HG03520 (cell line): ENCODE results near the gene SMAD7.

Source experiments
- ATAC-seq: cut with Tn5 transposase; IDR thresholded peaks from one replicate; pipeline ENCODE4 v1.9.1; 2021; ENCODE audit warnings: mild to moderate bottlenecking, moderate library complexity; ENCODE audit not compliant: unreplicated experiment

Gene SMAD7

GRCh38 chr18:48961547-48961946 lies 10.8 kb upstream of the SMAD7 start:
- no peak for ATAC-seq

DNA sequence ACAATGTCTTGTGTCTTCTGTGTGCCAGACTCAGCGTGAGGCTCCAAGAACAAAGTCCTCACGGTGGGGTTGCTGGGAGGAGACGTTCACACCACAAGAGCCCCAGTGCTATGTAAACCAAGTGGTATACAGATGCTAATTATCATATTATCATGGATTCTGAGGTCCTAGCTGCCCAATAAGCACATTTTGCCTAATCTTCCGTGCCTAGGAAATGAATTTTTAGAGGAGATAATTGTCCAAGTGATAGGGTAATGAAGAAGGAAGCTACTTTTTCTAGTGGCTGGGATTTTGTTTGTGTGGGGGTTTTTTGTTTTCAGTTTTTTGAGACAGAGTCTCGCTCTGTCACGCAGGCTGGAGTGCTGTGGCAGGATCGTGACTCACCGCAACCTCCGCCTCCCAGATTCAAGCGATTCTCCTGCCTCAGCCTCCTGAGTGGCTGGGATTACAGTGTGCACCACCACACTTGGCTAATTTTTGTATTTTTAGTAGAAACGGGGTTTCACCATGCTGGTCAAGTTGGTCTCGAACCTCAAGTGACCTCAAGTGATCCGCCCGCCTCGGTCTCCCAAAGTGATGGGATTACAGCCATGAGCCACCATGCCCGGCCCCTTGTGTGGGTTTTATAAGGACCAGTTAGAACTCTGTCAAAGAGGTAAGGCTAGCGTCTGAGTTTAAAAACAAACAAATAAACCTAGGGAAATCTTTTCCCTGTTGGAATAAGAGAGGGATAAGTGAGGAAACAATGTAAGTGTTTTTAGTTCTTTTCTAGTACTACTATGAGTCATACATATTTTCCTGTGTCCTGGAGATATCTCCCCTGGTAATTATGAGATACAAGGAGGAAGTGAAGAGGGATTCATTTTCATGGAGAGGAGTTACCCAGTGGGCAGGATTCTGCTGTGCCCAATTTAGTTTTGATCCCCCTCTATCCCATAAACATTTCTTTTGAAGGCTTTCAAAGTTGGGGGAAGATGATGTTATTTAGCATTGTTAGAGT lies 9.5 kb upstream of the SMAD7 start:
- no peak for ATAC-seq

GRCh38 chr18:48959551-48959920 lies 8.8 kb upstream of the SMAD7 start:
- ATAC-seq = no peak

DNA sequence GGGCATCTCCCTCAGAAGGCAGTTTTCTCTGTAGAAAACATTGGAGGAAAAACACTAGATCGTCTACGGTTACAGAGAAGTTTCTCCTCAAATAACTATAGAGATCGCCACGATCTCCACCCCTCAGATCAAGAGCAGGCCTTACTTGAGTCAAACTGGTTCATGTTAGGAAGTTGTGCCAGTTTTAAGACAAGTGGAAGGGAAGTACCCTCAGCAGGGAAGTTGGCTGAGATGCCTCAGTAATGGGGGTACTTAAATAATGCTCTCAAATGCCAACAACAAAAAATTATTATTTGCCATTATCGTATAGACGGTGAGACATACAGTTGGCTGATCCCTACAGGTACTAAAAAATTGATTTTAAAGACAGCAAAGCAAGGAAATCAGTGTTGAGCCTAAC lies 8.2 kb upstream of the SMAD7 start:
- no peak for ATAC-seq

DNA sequence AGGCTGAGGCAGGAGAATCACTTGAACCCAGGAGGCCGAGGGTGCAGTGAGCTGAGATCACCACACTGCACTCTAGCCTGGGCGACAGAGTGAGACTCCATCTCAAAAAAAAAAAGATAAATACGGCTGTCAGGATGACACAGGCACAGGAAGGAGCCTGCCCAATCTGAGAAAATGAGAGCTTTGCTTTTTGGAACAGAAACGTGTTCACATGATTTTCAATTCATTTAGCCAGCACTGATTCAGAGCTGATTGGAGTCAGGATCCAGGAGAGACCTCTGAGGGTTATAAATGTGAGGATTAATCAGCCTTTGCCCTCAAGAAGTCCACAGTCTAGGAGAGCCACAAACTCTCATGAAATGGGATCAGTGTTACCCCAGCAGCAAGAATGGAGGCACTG lies 6.9 kb upstream of the SMAD7 start:
- no peak for ATAC-seq

DNA sequence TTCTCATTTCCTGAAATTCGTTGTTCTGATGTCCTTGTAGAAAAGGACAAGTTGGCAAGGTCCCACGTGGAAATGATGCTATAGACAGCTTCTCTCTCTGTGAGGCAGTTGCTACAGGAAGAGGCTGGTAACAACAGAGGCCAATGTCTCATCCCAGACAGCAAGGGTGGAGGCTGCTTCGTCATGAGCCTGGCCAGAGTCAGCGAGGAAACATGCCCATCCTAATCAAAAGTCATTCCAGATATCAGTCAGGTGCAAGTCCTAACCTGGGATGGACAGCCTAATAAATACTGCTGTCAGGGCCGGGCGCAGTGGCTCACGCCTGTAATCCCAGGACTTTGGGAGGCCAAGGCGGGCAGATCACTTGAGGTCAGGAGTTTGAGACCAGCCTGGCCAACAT lies 6.4 kb upstream of the SMAD7 start:
- ATAC-seq = no peak

DNA sequence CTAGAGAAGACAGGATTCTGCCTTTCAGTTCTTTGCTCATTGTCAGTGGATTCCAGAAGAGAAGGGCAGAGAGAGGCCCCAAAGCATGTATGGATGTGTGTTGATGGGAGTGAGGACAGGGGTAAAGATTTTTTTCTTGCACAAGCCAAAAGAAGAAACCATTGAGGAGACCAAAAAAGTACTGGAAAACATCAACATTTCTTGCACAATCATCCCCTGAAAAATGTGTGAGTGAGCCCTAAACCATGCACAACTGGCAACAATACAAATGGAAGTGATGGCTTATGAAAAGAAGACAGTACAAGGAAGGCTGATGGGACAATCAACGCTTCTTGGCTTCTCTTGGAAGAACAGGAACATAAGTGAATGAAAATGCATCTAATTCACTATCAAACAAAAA lies 5.6 kb upstream of the SMAD7 start:
- no peak for ATAC-seq

GRCh38 chr18:48955830-48956261 lies 5.1 kb upstream of the SMAD7 start:
- ATAC-seq = no peak

- no peak for ATAC-seq
Observed at GRCh38 chr18:48954886-48955819, 4.4 kb upstream of the SMAD7 start.

DNA sequence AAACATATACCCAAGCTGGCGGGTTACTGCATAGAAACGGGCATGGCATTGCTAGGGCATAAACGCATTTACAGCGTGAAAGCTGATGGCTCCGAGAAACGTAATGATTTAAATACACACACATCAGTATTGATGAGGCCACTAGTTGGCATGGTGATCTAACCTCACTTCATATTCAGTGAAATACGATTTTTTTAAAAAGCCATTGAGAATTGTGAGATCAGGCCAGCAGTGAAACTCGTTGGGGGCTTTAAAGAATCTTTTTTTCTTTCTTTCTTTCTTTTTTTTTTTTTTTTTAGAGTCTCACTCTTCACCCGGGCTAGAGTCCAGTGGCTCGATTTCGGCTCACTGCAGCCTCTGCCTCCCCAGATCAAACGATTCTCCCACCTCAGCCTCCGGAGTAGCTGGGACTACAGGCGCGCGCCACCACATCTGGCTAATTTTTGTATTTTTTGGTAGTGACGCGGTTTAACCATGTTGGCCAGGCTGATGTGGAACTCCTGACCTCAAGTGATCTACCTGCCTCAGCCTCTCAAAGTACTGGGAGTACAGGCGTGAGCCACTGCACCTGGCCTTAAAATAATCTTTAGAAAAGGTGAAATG lies 2.4 kb upstream of the SMAD7 start:
- no peak for ATAC-seq

DNA sequence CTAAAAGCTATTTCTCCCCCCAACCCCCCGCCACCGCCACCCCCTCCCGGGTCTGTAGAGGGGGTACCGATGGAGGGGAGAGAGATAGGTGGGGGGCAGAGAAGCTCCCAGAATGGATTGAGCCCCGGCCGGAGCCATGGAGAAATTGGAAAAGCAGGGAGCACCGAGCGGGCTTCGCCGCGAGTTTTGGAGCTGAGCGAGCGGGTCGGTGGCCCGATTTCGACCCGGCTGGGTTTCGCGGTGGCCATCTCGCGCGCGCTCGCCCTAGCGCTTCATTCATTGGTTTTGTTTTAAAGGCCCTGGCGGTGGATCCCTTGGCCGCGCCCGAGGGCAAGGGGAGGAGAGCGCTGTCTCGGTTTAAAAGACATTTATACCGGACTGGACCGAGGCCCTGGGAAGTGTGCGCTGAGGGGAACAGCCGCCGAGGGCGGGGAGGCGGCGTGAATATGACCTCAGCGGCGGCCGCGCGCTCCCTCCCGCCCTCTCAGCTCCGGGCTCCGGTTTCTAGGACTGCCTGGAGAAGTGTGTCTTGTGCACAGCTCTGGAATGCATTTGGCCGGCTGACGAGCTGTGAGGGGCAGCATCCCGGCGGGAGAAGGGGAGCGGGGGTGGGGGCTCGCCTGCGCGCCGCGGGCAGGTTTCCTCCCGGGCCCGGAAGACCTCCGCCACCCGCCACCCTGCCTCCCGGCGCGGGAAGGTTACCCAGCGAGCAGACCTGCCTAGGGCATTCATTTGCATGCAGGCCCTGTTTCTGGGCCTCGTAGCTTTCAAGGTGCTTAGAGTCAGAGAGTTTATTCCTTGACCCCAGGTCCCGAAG lies 1.7 kb upstream of the SMAD7 start:
- peak; percentile 18 for ATAC-seq

DNA sequence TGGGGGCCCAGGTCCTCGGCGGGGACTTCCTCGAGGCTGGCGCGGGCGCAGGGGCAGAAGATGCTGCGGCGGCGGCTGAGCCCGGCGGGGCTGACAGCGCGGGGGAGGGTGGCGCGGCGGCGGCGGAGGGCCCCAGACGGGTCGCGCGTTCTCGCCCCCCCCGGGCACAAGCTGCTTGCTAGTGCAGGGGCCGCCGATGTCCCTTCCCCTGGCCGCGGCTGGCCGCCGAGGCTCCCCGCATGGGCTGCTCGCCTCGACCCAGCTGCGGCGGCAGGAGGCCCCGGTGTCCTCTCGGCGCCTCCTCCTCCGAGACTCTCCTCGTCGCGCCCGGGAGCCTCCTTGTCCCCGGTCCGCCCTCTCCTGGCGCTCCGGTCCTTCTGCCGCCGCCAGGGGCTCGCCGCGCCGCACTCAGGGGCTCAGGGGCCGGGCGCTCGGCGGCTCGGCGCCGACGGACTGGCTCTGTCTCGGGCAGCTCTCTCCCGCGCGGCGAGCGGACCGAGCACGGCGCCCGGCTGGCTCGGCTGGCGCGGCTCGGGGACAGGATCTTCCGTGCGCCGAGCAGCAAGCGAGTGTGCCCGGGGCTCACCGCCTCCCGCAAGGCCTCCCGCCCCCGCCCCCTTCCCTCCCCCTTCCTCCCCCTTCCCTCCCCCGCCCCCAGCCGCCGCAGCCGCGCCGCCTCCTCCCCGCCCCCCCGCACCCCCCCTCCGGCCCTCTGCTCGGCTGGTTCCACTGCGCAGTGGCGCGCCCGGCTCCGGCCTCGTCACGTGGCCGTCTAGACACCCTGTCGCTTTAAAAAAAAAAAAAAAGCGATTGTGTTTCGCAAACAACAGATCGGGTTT lies 902 bp upstream of the SMAD7 start:
- ATAC-seq = peak; percentile 36

DNA sequence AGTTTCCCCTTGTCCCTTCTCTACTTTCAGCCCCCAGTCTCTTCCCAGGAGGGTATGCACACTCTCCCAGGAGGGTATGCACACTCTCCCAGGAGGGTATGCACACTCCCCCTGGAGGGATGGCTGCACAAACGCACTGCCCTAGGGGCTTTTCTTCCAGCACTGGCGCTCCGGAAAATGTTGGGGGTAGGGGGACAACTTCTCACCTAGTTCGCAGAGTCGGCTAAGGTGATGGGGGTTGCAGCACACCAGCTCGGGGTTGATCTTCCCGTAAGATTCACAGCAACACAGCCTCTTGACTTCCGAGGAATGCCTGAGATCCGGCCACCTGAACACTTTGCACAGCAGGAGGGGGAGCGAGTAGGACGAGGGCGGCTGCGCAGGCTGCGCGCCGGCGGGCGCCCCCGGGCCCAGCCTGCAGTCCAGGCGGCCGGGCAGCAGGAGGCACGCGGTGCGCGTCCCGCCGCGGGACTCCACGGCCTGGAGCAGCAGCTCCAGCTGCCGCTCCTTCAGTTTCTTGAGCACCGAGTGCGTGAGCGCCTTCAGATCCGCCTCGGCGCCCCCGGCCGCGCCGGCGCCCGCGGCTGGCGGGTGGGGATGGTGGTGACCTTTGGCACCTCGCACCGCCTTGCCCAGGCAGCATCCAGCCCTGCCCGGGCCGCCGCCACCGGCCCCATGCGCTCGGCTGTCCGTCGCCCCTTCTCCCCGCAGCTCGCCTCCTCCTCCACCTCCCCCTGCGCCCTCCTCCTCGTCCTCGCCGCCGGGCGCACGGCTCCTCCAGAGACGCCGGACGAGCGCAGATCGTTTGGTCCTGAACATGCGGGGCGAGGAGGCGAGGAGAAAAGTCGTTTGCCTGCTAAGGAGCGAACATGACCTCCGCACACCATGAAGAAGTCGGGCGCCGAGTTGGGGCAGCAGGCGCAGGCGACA lies 894 bp downstream of the SMAD7 start:
- no peak for ATAC-seq

DNA sequence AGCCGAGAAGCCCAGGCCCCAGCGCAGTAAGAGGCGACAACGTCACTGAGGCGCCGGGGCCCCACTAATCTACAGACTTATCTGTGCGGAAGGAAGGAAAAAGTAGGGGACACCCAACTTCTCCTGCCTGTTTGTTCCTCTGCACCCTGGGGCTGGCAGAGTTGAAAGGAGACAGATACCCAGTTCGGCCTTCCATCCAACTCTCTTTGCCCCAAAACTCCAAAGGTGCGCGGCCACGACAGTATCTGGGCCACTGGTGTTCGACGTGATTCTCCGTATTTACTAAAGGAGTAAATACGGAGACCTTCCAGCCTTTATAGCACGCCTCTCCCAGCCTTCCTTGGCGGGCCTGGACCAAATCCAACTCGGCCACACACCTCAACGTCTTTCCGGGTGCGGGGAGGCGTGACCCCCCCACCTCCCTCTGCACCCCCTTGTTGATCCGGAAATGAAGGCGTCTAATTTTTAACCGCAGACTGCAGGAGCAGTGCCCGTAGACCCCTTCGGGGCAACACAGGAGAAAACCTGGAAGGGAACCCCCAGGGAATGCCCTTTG lies 1.6 kb downstream of the SMAD7 start:
- no peak for ATAC-seq

DNA sequence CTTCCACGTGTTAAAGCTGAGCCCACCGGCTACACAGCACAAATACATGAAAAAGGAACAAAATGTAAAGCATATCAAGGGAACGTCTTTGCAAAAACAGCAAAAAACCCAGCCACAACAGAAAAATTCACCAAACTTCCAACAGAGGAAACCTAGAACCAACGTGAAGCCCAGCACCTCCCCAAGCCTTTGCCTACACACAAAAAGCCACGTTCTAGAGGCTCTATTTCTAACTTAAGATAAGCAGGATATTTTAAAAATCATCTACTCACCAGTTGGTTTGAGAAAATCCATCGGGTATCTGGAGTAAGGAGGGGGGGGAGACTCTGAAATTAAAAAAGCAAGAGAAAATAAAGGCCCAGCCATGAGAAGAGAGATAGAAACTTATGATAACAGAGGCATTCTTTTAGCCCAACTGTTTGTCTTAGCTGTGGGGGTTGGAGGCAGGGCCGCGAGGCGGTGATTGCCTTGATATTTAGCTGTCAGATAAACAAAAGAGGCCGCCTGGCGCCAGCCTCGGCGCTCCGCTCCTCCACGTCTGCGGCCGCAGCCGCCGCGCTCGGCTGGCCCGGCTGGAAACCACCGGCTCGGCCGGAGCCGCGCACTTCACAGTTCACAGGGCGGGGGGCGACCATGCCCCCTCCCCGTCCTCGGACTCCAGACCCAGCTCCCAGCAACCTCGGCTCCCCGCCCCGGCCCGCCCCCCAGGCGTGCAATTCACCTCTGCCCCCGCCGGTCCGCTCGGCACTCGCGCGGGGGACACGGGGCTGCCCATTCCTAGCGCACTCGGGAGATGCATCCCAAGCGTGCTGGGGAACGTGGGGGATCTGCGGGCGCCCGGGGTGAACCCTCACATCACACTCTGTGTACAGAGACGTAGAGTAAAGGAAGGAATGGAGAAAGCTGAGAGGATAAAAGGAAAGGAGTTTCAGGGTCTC lies 2.4 kb downstream of the SMAD7 start:
- ATAC-seq = no peak

DNA sequence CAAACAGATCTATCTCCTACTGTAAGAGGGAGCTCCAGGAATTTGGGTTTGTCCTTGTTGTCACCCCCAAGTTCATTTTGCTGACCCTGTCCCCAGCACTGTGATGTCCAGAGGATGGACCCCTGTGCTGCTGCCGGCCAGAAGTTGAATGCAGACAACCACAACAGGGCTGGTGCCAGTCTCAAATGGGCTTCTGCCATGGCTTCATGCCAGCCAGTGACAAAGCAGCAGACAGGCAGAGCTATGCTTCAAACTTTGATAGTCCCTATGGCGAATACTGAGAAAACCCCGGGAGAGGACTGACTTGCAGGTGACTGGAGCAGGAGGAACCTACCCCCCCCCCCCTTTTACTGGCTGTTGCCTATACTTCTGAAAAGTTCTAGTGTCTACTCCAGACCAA lies 3.2 kb downstream of the SMAD7 start:
- ATAC-seq = no peak

GRCh38 chr18:48947092-48947491 lies 3.7 kb downstream of the SMAD7 start:
- no peak for ATAC-seq
